Activated effector memory CD4-positive, alpha-beta T cell treated with Interleukin-2 at 50 U/mL for 16 hours (primary cell): ENCODE results near the gene LHPP.

Experiments used
- DNase-seq: peaks from one replicate; pipeline ENCODE4 v3.0.0-alpha.2; 2020

LHPP gene

GRCh38 chr10:124630551-124630950, 168.9 kb downstream of the LHPP start:
- DNase-seq, result no peak

GRCh38 chr10:124632064-124632531, 170.5 kb downstream of the LHPP start:
- DNase-seq, result no peak

- no peak for DNase-seq
These were observed 170.9 kb downstream of the LHPP start for GRCh38 chr10:124632566-124632965.

- DNase-seq, result peak; percentile 42
These were observed 174.8 kb downstream of the LHPP start for GRCh38 chr10:124636271-124636995.

- no peak for DNase-seq
These were observed 175.6 kb downstream of the LHPP start for GRCh38 chr10:124637091-124637700.

- DNase-seq, result no peak
These were observed 176.1 kb downstream of the LHPP start for GRCh38 chr10:124637746-124638145.

GRCh38 chr10:124639206-124639605, 177.6 kb downstream of the LHPP start:
- DNase-seq, result no peak

- DNase-seq, result no peak
These were observed 178.0 kb downstream of the LHPP start for GRCh38 chr10:124639646-124640045.

- no peak for DNase-seq
These were observed 178.4 kb downstream of the LHPP start for GRCh38 chr10:124640056-124640455.

- no peak for DNase-seq
These were observed 179.1 kb downstream of the LHPP start for GRCh38 chr10:124640538-124641231.

- DNase-seq, result peak; percentile 50
These were observed 179.9 kb downstream of the LHPP start for GRCh38 chr10:124641282-124642087.

GRCh38 chr10:124642088-124642710, 180.6 kb downstream of the LHPP start:
- no peak for DNase-seq

- no peak for DNase-seq
These were observed 181.8 kb downstream of the LHPP start for GRCh38 chr10:124643330-124644009.

GRCh38 chr10:124644236-124644635, 182.6 kb downstream of the LHPP start:
- DNase-seq, result no peak

- DNase-seq, result no peak
These were observed 183.3 kb downstream of the LHPP start for GRCh38 chr10:124644771-124645415.

- no peak for DNase-seq
These were observed 184.0 kb downstream of the LHPP start for GRCh38 chr10:124645467-124646095.

- no peak for DNase-seq
These were observed 185.1 kb downstream of the LHPP start for GRCh38 chr10:124646483-124647352.

GRCh38 chr10:124647421-124648130, 186.0 kb downstream of the LHPP start:
- peak; percentile 77 for DNase-seq

- DNase-seq, result no peak
These were observed 186.5 kb downstream of the LHPP start for GRCh38 chr10:124648131-124648475.
